Stomach (tissue), 4 donors: ENCODE measurements around the gene FANCE.

Experiments
- POLR2AphosphoS5 ChIP-seq, 3 donors: sonication (generic); formaldehyde crosslinking; IDR thresholded peaks; one replicate each; pipeline ENCODE4 v1.6.1; 2016; ENCODE audit warnings: antibody characterized with exemption in 3 of 3
- TF ChIP-seq, protein P1 (sequence below), 7 experiments: fragments of 450-650 bp in 4 of 7; fragments of 200-600 bp in 3 of 7; sonication (generic) in 3 of 7; IDR thresholded peaks; one replicate each; pipeline ENCODE4 v1.5.1; 2016 to 2019; ENCODE audit warnings: antibody characterized with exemption in 7 of 7, control low read depth in 2 of 7, mild to moderate bottlenecking in 1 of 7

DNA sequence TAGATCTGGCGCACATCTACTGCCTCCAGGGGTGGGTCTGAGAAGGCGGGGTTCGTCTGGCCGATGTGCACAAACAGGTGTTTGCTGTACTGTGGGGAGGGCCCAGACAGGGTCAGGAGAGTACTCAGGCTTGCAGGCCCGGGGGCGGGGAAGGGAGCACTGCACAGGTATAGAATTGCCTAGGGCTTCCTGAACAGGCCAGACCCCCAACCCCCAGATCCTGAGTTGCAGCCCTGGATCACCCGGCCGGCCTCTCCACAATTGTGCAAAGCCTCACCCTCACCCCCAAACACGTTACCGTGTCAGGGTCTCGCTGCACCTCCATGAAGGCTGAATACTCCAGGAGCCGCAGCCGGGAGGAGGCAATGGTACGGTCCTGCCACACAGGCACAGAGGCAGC, 23.9 kb downstream of the FANCE start:
- TF ChIP-seq POLR2AphosphoS5 (IDR thresholded peaks at IDR 0.05), result no peak
- TF ChIP-seq, protein P1, sequence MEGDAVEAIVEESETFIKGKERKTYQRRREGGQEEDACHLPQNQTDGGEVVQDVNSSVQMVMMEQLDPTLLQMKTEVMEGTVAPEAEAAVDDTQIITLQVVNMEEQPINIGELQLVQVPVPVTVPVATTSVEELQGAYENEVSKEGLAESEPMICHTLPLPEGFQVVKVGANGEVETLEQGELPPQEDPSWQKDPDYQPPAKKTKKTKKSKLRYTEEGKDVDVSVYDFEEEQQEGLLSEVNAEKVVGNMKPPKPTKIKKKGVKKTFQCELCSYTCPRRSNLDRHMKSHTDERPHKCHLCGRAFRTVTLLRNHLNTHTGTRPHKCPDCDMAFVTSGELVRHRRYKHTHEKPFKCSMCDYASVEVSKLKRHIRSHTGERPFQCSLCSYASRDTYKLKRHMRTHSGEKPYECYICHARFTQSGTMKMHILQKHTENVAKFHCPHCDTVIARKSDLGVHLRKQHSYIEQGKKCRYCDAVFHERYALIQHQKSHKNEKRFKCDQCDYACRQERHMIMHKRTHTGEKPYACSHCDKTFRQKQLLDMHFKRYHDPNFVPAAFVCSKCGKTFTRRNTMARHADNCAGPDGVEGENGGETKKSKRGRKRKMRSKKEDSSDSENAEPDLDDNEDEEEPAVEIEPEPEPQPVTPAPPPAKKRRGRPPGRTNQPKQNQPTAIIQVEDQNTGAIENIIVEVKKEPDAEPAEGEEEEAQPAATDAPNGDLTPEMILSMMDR (IDR thresholded peaks at IDR 0.05), result no peak
